H1 (cell line): ENCODE measurements around the gene NARS2. TPM values are rescaled to one million over a fixed set of nuclear protein-coding genes. Genes with fewer than 3 reads are reported as not detected.

ENCODE experiments used
- CTCF ChIA-PET: fragments of 300-600 bp; sonication (Branson Sonifier 250); formaldehyde crosslinking; loops from one replicate; lab custom pipeline; 2021; ENCODE audit not compliant: partially characterized antibody; lab: Charles Lee
- POLR2A ChIA-PET: fragments of 300-600 bp; sonication (Branson Sonifier 250); formaldehyde crosslinking; loops from one replicate; lab custom pipeline; 2021; ENCODE audit warnings: inconsistent platforms; ENCODE audit not compliant: partially characterized antibody; lab: Charles Lee
- DNase-seq, 2 experiments: peaks; one replicate each; pipeline versions ENCODE4 v3.0.0 to v3.0.0-alpha.2; 2010 to 2022; ENCODE audit warnings: low spot score in 2 of 2, low read depth in 1 of 2, mixed read lengths in 1 of 2
- FAIRE-seq: peaks from 2 replicates; lab custom pipeline; 2011; peaks lifted over from hg19 to GRCh38; lab: Jason Lieb, UNC
- H2AFZ ChIP-seq: 2 replicates; pipeline ENCODE4 v1.8.1; 2012; ENCODE audit warnings: low read length, inconsistent platforms
- H2AK5ac ChIP-seq: 2 replicates; pipeline ENCODE4 v1.6.1; 2013; ENCODE audit warnings: low read depth, low read length
- H2BK120ac ChIP-seq: replicated peaks from 2 replicates; pipeline ENCODE3; 2013; ENCODE audit warnings: low read depth, low read length, inconsistent platforms
- H2BK12ac ChIP-seq: 2 replicates; pipeline ENCODE4 v1.6.1; 2013; ENCODE audit warnings: low read depth, low read length
- H2BK15ac ChIP-seq: 2 replicates; pipeline ENCODE4 v1.6.1; 2013; ENCODE audit warnings: low read length
- H2BK20ac ChIP-seq: 2 replicates; pipeline ENCODE4 v1.6.1; 2013; ENCODE audit warnings: low read length
- H2BK5ac ChIP-seq: 2 replicates; pipeline ENCODE4 v1.6.1; 2013; ENCODE audit warnings: low read depth, low read length
- H3K14ac ChIP-seq: 2 replicates; pipeline ENCODE4 v1.6.1; 2013; ENCODE audit warnings: inconsistent platforms; ENCODE audit not compliant: insufficient read length
- H3K18ac ChIP-seq: 2 replicates; pipeline ENCODE4 v1.6.1; 2013; ENCODE audit warnings: low read length; ENCODE audit errors: extremely low read depth
- H3K23ac ChIP-seq: 2 replicates; pipeline ENCODE4 v1.6.1; 2013; ENCODE audit warnings: inconsistent platforms; ENCODE audit not compliant: insufficient read length
- H3K23me2 ChIP-seq: 2 replicates; pipeline ENCODE4 v1.6.1; 2013; ENCODE audit warnings: low read depth, low read length
- H3K27ac ChIP-seq: 2 replicates; pipeline ENCODE4 v1.6.1; 2011; ENCODE audit warnings: low read depth, low read length, inconsistent platforms
- H3K27me3 ChIP-seq, 4 experiments: replicated peaks in 1 of 4; 1 replicate in 1 of 4; 2 replicates in 3 of 4; pipeline versions ENCODE4 v1.6.1 to v1.8.1; 2011 to 2013; ENCODE audit warnings: low read length in 3 of 4, mild to moderate bottlenecking in 3 of 4, inconsistent platforms in 2 of 4, mixed read lengths in 2 of 4, moderate library complexity in 1 of 4; ENCODE audit not compliant: control insufficient read depth in 3 of 4, insufficient read depth in 3 of 4; ENCODE audit errors: extremely low read depth in 1 of 4
- H3K36me3 ChIP-seq, 4 experiments: 2 replicates each; pipeline versions ENCODE4 v1.6.1 to v1.8.1; 2011 to 2013; ENCODE audit warnings: mild to moderate bottlenecking in 4 of 4, low read length in 3 of 4, moderate library complexity in 2 of 4, control low read depth in 1 of 4, inconsistent platforms in 1 of 4; ENCODE audit not compliant: insufficient read depth in 4 of 4, control insufficient read depth in 2 of 4
- H3K4ac ChIP-seq: replicated peaks from 2 replicates; pipeline ENCODE3; 2013; ENCODE audit warnings: low read length, low read depth, mixed read lengths, inconsistent platforms; ENCODE audit not compliant: insufficient read length
- H3K4me1 ChIP-seq, 4 experiments: replicated peaks in 1 of 4; 1 replicate in 1 of 4; 2 replicates in 3 of 4; pipeline versions ENCODE4 v1.6.1 to v1.8.1; 2011 to 2013; ENCODE audit warnings: low read length in 3 of 4, inconsistent platforms in 2 of 4, mixed read lengths in 1 of 4; ENCODE audit not compliant: insufficient read depth in 4 of 4, control insufficient read depth in 3 of 4
- H3K4me2 ChIP-seq, 2 experiments: 2 replicates each; pipeline versions ENCODE4 v1.6.1 to v1.8.1; 2011 to 2013; ENCODE audit warnings: low read depth in 2 of 2, low read length in 2 of 2, control low read depth in 1 of 2, inconsistent platforms in 1 of 2, mild to moderate bottlenecking in 1 of 2; ENCODE audit not compliant: insufficient read depth in 1 of 2
- H3K4me3 ChIP-seq, 4 experiments: fragments of 200-600, 300-600 bp in 1 of 4; sonication (generic), shearing (Covaris generic), sonication (Bioruptor Twin) in 1 of 4; 2 replicates each; pipeline versions ENCODE4 v1.5.1 to v1.8.1; 2011 to 2016; ENCODE audit warnings: low read length in 4 of 4, low read depth in 3 of 4, control low read depth in 2 of 4, inconsistent platforms in 2 of 4, mild to moderate bottlenecking in 2 of 4, mixed read lengths in 1 of 4, moderate library complexity in 1 of 4; ENCODE audit not compliant: insufficient read depth in 2 of 4; ENCODE audit errors: extremely low read depth in 1 of 4
- H3K56ac ChIP-seq: replicated peaks from 2 replicates; pipeline ENCODE3; 2013; ENCODE audit warnings: low read depth, mild to moderate bottlenecking, mixed read lengths, low read length, inconsistent platforms; ENCODE audit not compliant: insufficient read length
- H3K79me1 ChIP-seq: 2 replicates; pipeline ENCODE4 v1.6.1; 2013; ENCODE audit warnings: low read depth, low read length, control low read depth
- H3K79me2 ChIP-seq, 2 experiments: 2 replicates each; pipeline versions ENCODE4 v1.6.1 to v1.8.1; 2012 to 2013; ENCODE audit warnings: low read length in 2 of 2, mild to moderate bottlenecking in 2 of 2, inconsistent platforms in 1 of 2; ENCODE audit not compliant: insufficient read depth in 2 of 2, control insufficient read depth in 1 of 2
- H3K9ac ChIP-seq, 4 experiments: replicated peaks in 1 of 4; 1 replicate in 1 of 4; 2 replicates in 3 of 4; pipeline versions ENCODE4 v1.6.1 to v1.8.1; 2011 to 2013; ENCODE audit warnings: low read depth in 3 of 4, low read length in 3 of 4, control low read depth in 2 of 4, mild to moderate bottlenecking in 2 of 4, moderate library complexity in 2 of 4, inconsistent platforms in 1 of 4; ENCODE audit errors: extremely low read depth in 1 of 4
- H3K9me3 ChIP-seq, 2 experiments: 2 replicates each; pipeline versions ENCODE4 v1.6.1 to v1.8.1; 2012 to 2013; ENCODE audit warnings: mild to moderate bottlenecking in 2 of 2, moderate library complexity in 2 of 2, control low read depth in 1 of 2, inconsistent platforms in 1 of 2, low read depth in 1 of 2, low read length in 1 of 2, mixed read lengths in 1 of 2; ENCODE audit not compliant: insufficient read depth in 2 of 2
- H4K20me1 ChIP-seq, 2 experiments: replicated peaks in 1 of 2; 2 replicates each; pipeline versions ENCODE3 to v1.8.1; 2011 to 2013; ENCODE audit warnings: inconsistent platforms in 2 of 2, low read length in 2 of 2, mild to moderate bottlenecking in 1 of 2; ENCODE audit not compliant: insufficient read depth in 2 of 2, control insufficient read depth in 1 of 2
- H4K5ac ChIP-seq: 2 replicates; pipeline ENCODE4 v1.6.1; 2013; ENCODE audit warnings: low read length, low read depth, mixed read lengths, inconsistent platforms; ENCODE audit not compliant: insufficient read length
- H4K8ac ChIP-seq: 2 replicates; pipeline ENCODE4 v1.8.0; 2013; ENCODE audit warnings: mild to moderate bottlenecking, moderate library complexity, low read length, inconsistent platforms; ENCODE audit not compliant: insufficient read depth; ENCODE audit errors: extremely low read depth
- H4K91ac ChIP-seq: replicated peaks from 2 replicates; pipeline ENCODE3; 2013; ENCODE audit warnings: low read length, mixed read lengths, inconsistent platforms; ENCODE audit not compliant: insufficient read length
- BCL11A ChIP-seq, 2 experiments: IDR thresholded peaks; one replicate each; pipeline ENCODE4 v1.6.1; 2011; ENCODE audit warnings: low read depth in 2 of 2, low read length in 2 of 2, mild to moderate bottlenecking in 2 of 2
- CHD2 ChIP-seq: IDR thresholded peaks from 2 replicates; pipeline ENCODE4 v1.6.1; 2012; ENCODE audit warnings: low read length, improper control_type of control experiment
- CREB1 ChIP-seq: IDR thresholded peaks from 2 replicates; pipeline ENCODE4 v1.6.1; 2012; ENCODE audit warnings: inconsistent platforms
- CTBP2 ChIP-seq: IDR thresholded peaks from 2 replicates; pipeline ENCODE4 v1.7.0; 2011; ENCODE audit warnings: borderline replicate concordance, mild to moderate bottlenecking, moderate library complexity, mixed read lengths, low read length; ENCODE audit not compliant: insufficient read depth, insufficient read length
- GTF2F1 ChIP-seq: IDR thresholded peaks from 2 replicates; pipeline ENCODE4 v1.6.1; 2012; ENCODE audit warnings: low read depth, low read length, improper control_type of control experiment, borderline replicate concordance
- HDAC2 ChIP-seq, 2 experiments: fragments of 300-600 bp in 1 of 2; sonication (generic) in 1 of 2; IDR thresholded peaks; 2 replicates each; pipeline ENCODE4 v1.6.1; 2011 to 2012; ENCODE audit warnings: low read depth in 2 of 2, low read length in 2 of 2, mild to moderate bottlenecking in 2 of 2, moderate library complexity in 2 of 2, borderline replicate concordance in 1 of 2, inconsistent platforms in 1 of 2
- JUN ChIP-seq: IDR thresholded peaks from 2 replicates; pipeline ENCODE4 v1.6.1; 2011; ENCODE audit warnings: low read depth, mild to moderate bottlenecking, improper control_type of control experiment, low read length
- KDM4A ChIP-seq: IDR thresholded peaks from one replicate; pipeline ENCODE4 v1.7.1; 2012; ENCODE audit warnings: low read depth, mild to moderate bottlenecking, moderate library complexity, low read length, inconsistent platforms; ENCODE audit not compliant: severe bottlenecking
- MAFK ChIP-seq: IDR thresholded peaks from 2 replicates; pipeline ENCODE4 v1.6.1; 2012; ENCODE audit warnings: low read depth, mild to moderate bottlenecking, improper control_type of control experiment, low read length
- NRF1 ChIP-seq: IDR thresholded peaks from 2 replicates; pipeline ENCODE4 v1.6.1; 2011; ENCODE audit warnings: mild to moderate bottlenecking, low read depth, low read length, improper control_type of control experiment
- POLR2AphosphoS5 ChIP-seq: IDR thresholded peaks from 2 replicates; pipeline ENCODE4 v1.6.1; 2011; ENCODE audit warnings: low read depth, low read length
- RBBP5 ChIP-seq: IDR thresholded peaks from 2 replicates; pipeline ENCODE4 v1.7.1; 2012; ENCODE audit warnings: low read depth, mild to moderate bottlenecking, inconsistent platforms, low read length, moderate library complexity, borderline replicate concordance
- USF2 ChIP-seq: IDR thresholded peaks from 2 replicates; pipeline ENCODE4 v1.6.1; 2011; ENCODE audit warnings: low read length, improper control_type of control experiment
- YY1 ChIP-seq: IDR thresholded peaks from 2 replicates; pipeline ENCODE4 v1.6.1; 2011; ENCODE audit warnings: low read depth, mild to moderate bottlenecking, low read length
- WGBS, 2 experiments: shearing (Covaris generic) in 1 of 2; methylation state at CpG; one replicate each; pipeline versions ENCODE4 v1.1.6 to v1.1.7; 2013 to 2015; ENCODE audit warnings: low lambda C conversion rate in 2 of 2, mixed read lengths in 2 of 2, inconsistent platforms in 1 of 2, low coverage in 1 of 2, missing lambda C conversion rate in 1 of 2; ENCODE audit not compliant: insufficient replicate concordance in 2 of 2, insufficient coverage in 1 of 2, insufficient read length in 1 of 2; ENCODE audit errors: extremely low coverage in 1 of 2, missing lambda C conversion rate in 1 of 2; 5-methylcytosine and 5-hydroxymethylcytosine counted together
- polyA plus RNA-seq, 7 experiments: library from polyadenylated mRNA; depleted of rRNA in 3 of 7; stranded (reverse) in 5 of 7; unstranded in 2 of 7; fragments of >200 nt in 5 of 7; fragments of 200-250 nt in 2 of 7; gene quantifications; 1 replicate in 5 of 7; 2 replicates in 1 of 7; 4 replicates in 1 of 7; pipeline versions ENCODE4 v1.2.1 to v1.2.3, GENCODE V29; 2011 to 2013; ENCODE audit warnings: missing spikeins in 2 of 7, mixed read lengths in 2 of 7
- total RNA-seq: library from RNA; stranded (reverse); fragmentation: NEBNext Ultra II Directional; extraction: Animal tissue kit (Norgen Biotek cat#: 25700); gene quantifications from 2 replicates; pipeline ENCODE4 v1.2.1, GENCODE V29; 2021

NARS2 gene
- total and polyA plus RNA-seq, 2 of the 8 experiments (the other 6 are each of a cell fraction or from before 2014, with no cell fraction given), result 26.2 to 51.6 TPM

- Histone ChIP-seq H3K4ac (no peak overlapping the region), H3K23me2 (no peaks in the 10 kb centered on the region; the same call in 1 of the 2 replicates), H3K79me2 (no peaks in the 10 kb centered on the region), H3K4me1 (no peaks in the 10 kb centered on the region), H3K14ac (no peak overlapping the region), H3K27me3 (peaks cover 0 to 1% (median 0%) of the 10 kb centered on the region in 4 experiments; a peak in 1 of 7 replicates), H2BK15ac (no peak overlapping the region), H3K9ac (no peak overlapping the region), H2BK5ac (no peak overlapping the region), H2AK5ac (no peak overlapping the region), H3K23ac (no peak overlapping the region), H3K79me1 (no peaks in the 10 kb centered on the region), H4K20me1 (no peaks in the 10 kb centered on the region), H2BK20ac (no peak overlapping the region), H4K91ac (no peak overlapping the region), H3K4me2 (no peak overlapping the region), H3K27ac (no peak overlapping the region), H3K4me3 (no peak overlapping the region), H3K56ac (no peak overlapping the region), H2AFZ (no peak overlapping the region), H4K5ac (no peak overlapping the region), H4K8ac (no peak overlapping the region), H3K36me3 (peaks cover 0 to 2% (median 0%) of the 10 kb centered on the region in 4 experiments; a peak in 3 of 8 replicates), H2BK120ac (no peak overlapping the region), H3K18ac (no peak overlapping the region), H2BK12ac (no peak overlapping the region), H3K9me3 (no peaks in the 10 kb centered on the region)
- DNase-seq, result no peak
- no peak for FAIRE-seq
- CTCF ChIA-PET, result no interaction called here
- POLR2A ChIA-PET, result no interaction called here
- WGBS, 2 experiments, result 91% methylated on average over 2 of the region's 2 CpGs; no CpG with 5 or more reads in 1 of the 2 experiments
- TF ChIP-seq CTBP2 (no peak), POLR2AphosphoS5 (no peak), CREB1 (no peak), MAFK (no peak), NRF1 (no peak), GTF2F1 (no peak), USF2 (no peak), YY1 (no peak), HDAC2 (IDR thresholded peaks at IDR 0.05; ENCODE audit: borderline replicate concordance in 1 of 2, low read depth in 2 of 2, low read length in 2 of 2) (no peak), BCL11A (IDR thresholded peaks at IDR 0.05; ENCODE audit: low read depth in 2 of 2, low read length in 2 of 2) (no peak), RBBP5 (no peak), CHD2 (no peak), JUN (no peak), KDM4A (no peak)
These were observed 123.8 kb downstream of the NARS2 start for GRCh38 chr11:78450866-78451265.
